HL-60/S4 treated with retinoic acid at 250 ng/mL for 4 days and 3 days (cell line): ENCODE measurements around the gene MRM2.

Experiments
- in situ Hi-C: fragments of 300-500 bp; cut with MboI; formaldehyde crosslinking; loops from 2 replicates; pipeline ENCODE4 v1.7.0; 2022; ENCODE audit warnings: low sequenced_read_pairs

MRM2 gene

DNA sequence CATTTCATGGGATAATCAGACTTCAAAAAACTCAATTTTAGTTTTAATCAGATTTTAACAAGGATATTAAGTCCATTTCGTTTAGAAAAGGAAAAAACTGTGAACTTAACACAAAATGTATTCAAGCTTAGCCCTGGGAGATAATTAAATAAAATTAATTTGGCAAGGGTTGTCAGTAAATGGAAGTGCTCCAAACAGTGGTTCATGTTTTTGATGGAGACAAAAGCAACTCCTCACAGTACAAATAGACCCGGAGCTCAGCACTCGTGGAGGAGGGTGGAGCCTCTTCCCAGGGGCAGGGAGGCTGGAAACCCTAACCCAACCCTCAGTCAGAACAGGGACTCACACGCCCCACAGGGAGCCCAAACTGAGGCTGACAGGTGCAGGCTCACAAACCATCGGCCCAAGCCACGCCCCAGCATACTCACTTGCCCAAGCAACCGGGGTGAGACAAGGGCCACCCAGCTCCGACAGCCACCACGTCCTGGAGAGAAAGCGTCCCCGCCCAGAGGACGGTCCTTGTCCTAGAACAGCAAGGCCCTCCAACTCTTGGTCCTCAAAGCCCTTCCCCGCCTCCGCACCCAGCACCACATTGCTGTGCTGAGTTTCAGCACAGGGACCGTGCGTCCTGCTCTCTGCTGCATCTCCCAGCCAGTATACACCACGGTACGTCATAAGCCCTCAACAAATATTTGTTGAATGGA lies 49.0 kb downstream of the MRM2 start:
- in situ Hi-C loops: no loop called here

DNA sequence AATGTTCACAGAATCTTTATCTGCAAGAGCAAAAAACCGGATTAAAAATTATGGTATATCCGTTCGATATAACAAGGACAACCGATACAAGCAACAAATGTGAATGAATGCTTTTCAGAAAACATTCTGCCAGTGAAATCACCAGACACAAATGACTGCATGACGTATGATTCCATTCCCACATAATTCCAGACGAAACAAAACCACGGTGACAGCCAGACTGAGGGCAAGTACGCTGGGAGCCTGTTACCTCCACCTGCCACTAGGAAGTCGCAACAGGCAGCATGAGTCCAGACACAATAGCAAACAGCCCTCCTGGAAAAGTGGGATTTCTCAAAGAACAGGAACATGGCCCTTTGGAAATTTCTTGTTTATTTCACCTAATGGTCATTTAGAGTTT lies 51.0 kb downstream of the MRM2 start:
- in situ Hi-C loops: no loop called here

DNA sequence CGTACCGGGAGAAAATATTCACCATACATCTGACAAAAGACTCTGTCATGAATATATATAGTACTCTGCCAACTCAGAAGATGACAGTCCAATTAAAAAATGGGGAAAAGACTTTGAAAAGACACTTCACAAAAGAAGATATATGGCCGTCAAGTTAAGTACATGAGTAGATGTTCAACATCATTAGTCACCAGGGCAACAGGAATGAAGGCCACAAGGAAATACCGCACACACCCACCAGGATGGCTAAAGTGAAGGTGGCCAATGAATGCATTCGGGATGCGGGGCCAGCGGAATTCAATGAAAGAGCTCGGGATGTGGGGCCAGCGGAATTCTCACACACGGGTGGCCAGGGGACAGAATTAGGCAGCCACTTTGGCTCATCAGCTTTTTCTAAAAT lies 51.5 kb downstream of the MRM2 start:
- in situ Hi-C loops: no loop called here

DNA sequence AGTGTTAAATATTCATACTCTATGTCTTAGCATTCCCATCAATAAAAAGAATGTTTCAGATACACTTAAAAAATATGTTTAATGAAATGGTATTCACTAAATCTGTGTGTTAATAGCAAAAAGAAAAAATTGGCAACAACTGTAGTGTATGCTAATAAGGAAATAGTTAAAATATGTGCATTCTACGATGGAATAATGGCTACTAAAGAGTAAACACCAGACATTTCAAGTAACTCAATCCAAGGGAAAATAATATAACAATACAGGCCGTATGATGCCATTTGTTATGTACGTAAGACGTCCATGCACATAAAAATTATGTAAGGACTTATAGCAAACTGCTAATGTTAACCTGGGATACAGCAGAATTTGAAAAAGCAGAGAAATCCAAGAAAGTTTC lies 55.8 kb downstream of the MRM2 start:
- in situ Hi-C loops: no loop called here

DNA sequence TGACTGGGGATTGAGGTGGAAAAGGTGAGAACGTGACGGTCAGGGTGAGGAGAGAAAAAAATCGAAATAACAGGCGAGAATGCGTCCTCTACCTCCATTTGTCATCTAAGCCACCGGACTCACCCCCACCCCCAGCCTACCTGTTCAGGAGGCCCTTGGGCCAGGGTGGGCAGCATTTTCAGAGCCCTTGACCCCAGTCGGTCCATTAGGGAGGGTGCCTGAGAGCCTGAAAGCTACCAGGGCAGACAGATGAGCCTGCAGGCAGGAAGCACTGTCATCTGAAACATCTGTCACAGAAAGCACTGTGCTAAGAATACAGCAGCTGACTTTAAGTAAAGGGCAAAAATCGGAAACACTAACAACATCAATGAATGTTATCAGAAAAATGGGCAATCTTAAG lies 56.3 kb downstream of the MRM2 start:
- in situ Hi-C loops: no loop called here
